Muscle layer of duodenum (tissue), 2 donors: ENCODE results near the gene THAP4.

ENCODE experiments used
- H3K27ac ChIP-seq: one replicate; pipeline ENCODE4 v1.7.0; 2013; ENCODE audit warnings: mild to moderate bottlenecking, low read length
- H3K27me3 ChIP-seq: one replicate; pipeline ENCODE4 v1.7.0; 2013; ENCODE audit warnings: low read depth, mild to moderate bottlenecking, control low read depth, low read length
- H3K36me3 ChIP-seq, 2 donors: one replicate each; pipeline ENCODE4 v1.7.0; 2013; ENCODE audit warnings: low read length in 2 of 2, control low read depth in 1 of 2, mild to moderate bottlenecking in 1 of 2; ENCODE audit not compliant: insufficient read depth in 2 of 2, control insufficient read depth in 1 of 2
- H3K4me1 ChIP-seq, 2 donors: one replicate each; pipeline ENCODE4 v1.7.0; 2013; ENCODE audit warnings: low read length in 2 of 2, mild to moderate bottlenecking in 2 of 2, control low read depth in 1 of 2, moderate library complexity in 1 of 2; ENCODE audit not compliant: insufficient read depth in 2 of 2, control insufficient read depth in 1 of 2
- H3K4me3 ChIP-seq, 2 donors: one replicate each; pipeline ENCODE4 v1.7.0; 2013; ENCODE audit warnings: low read length in 2 of 2, low read depth in 1 of 2, mild to moderate bottlenecking in 1 of 2
- H3K9me3 ChIP-seq, 2 donors: one replicate each; pipeline ENCODE4 v1.7.0; 2013; ENCODE audit warnings: low read length in 2 of 2, control low read depth in 1 of 2, mild to moderate bottlenecking in 1 of 2; ENCODE audit not compliant: control insufficient read depth in 1 of 2
- donor health status: healthy.

THAP4 gene

DNA sequence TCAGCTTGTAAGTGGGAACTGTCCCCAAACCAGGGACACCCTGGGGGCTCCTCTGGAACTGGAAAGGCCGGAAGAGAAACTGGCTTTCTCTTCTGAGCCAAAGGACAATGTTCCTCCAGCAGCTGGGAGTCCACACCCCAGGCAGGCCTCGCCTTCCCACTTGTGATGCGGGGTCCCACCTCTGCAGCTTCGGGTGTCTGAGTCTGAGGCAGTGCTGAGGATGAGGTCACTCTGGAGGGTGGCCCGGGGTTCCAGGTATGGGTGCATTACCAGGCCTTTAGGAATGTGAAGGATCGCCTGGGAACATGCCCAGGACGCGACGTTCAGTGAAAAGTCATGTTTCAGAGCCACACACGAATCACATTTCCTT lies 96.6 kb downstream of the THAP4 start:
- Histone ChIP-seq H3K36me3 (no peaks in the 10 kb centered on the region), H3K9me3 (no peaks in the 10 kb centered on the region), H3K27ac (no peak overlapping the region), H3K27me3 (peaks cover 12% of the 10 kb centered on the region), H3K4me1 (peaks cover 0 to 15% of the 10 kb centered on the region in 2 donors), H3K4me3 (peak overlapping the region in 1 of 2 donors; percentile 58)

DNA sequence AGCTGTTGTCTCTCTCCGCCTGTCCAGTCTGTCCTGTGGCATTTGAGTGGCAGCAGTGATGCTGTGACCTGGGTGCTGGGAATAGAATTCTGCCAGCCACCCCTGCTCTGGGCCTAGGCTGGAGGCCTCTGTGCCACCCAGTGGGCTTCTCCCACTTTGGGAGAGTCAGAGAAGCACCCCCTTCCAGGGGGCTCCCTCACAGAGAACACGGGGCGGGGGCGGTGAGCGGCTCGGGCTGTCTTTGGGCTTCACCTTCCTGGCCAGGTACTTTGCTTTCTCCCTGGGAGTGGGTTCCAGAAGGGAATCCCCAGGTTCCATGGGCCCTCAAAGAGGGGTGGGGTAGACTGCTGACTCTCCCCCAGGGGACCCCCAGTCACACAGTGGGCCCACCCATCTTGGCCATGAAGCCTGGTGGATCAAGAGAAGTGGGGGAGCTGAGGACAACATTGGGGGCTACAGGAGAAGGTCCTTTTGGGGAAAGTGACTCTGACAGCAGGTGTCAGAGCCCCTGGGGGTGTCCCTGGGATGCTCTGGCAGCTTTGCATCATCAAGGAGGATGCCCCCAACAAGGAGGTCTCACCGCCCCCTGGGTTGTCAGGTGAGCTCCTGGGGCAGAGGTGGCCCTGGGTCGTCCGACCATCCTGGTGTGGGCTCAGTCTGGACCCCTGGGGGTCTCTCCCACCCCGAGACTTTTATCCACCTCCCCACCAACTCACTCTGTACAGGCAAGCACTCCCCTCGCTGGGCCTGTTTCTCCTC lies 97.2 kb downstream of the THAP4 start:
- H3K4me1 ChIP-seq = peaks cover 0 to 15% of the 10 kb centered on the region in 2 donors
- H3K27me3 ChIP-seq = peaks cover 12% of the 10 kb centered on the region
- no peak overlapping the region for H3K4me3 ChIP-seq
- H3K27ac ChIP-seq = no peak overlapping the region
- H3K9me3 ChIP-seq = no peaks in the 10 kb centered on the region
- no peaks in the 10 kb centered on the region for H3K36me3 ChIP-seq

DNA sequence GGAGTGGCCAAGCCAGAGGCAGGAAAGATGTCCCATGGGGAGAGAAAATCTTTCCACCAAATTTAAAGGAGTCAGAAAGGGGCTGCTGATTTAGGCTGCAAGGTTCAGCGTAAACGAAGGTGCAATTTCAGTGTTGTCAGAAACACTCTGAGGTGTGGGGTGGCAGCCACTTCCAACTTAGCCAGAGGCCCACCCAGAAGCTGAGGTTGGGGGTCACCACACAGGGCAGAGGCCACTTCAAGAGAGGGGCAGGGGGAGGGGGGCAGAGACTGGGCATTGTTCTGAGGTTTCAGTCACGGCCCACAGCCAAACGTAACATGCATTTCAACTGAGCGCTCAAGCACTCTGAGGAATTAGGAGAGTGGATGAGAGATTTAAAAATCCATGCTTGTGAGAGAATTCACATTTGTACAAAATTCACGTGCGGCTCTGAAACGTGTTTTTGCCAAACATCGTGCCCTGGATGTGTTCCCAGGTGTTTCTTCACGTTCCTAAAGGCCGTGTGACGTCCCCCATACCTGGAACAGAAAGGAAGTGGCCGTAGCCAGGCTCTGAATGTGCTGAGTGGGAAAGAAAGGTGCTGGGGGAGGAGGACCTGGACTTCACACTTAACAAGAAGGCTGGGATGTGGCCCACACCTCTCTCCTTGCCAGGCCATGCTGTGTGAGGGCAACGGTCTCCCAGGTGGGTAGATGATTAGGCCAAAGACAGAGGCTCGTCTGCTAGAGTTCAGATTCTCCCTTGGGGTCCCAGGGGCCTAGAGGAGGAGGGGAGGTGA lies 97.9 kb downstream of the THAP4 start:
- H3K4me3 ChIP-seq = no peak overlapping the region
- H3K9me3 ChIP-seq = no peaks in the 10 kb centered on the region
- H3K27ac ChIP-seq = no peak overlapping the region
- no peaks in the 10 kb centered on the region for H3K36me3 ChIP-seq
- peaks cover 12% of the 10 kb centered on the region for H3K27me3 ChIP-seq
- peaks cover 0 to 15% of the 10 kb centered on the region in 2 donors for H3K4me1 ChIP-seq

DNA sequence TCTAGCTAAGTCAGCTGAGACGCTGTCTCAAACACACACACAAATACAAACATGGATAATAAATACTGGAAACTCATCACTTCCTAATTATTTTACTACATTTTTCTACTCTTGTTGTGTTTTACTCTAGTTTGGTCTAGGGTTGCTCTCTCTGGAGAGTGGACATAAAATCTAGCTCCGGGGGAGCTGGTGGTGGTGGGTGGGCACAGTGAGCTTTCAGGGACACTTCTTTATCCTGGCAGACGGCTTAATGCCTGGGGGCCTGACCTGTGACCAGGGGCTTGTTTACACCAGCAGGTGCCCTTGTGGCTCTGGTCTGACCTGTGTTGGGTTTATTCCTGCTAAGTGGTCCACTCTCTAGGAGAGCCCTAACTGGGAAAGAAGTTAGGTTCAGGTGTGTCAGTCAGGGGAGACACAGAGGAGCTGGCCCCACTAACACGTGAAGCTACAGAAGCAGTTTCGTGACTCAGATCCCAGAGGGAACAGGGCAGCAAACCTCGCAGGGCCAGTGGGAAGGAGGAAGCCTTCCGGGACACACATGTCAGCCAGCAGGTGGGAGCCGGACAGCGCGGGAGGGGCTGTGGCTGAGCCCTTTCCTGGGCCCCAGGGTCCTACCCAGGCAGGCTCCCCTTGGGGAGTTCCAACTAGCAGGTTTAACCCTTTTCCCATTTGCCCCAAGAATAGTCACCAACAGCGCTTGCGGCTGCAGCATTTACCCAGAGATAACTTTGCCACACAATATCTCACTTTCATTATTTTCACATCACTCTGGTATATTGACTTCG lies 100.9 kb downstream of the THAP4 start:
- Histone ChIP-seq H3K4me3 (no peak overlapping the region), H3K9me3 (no peaks in the 10 kb centered on the region), H3K4me1 (peaks cover 0 to 8% of the 10 kb centered on the region in 2 donors), H3K27me3 (peaks cover 4% of the 10 kb centered on the region), H3K27ac (no peak overlapping the region), H3K36me3 (no peaks in the 10 kb centered on the region)

DNA sequence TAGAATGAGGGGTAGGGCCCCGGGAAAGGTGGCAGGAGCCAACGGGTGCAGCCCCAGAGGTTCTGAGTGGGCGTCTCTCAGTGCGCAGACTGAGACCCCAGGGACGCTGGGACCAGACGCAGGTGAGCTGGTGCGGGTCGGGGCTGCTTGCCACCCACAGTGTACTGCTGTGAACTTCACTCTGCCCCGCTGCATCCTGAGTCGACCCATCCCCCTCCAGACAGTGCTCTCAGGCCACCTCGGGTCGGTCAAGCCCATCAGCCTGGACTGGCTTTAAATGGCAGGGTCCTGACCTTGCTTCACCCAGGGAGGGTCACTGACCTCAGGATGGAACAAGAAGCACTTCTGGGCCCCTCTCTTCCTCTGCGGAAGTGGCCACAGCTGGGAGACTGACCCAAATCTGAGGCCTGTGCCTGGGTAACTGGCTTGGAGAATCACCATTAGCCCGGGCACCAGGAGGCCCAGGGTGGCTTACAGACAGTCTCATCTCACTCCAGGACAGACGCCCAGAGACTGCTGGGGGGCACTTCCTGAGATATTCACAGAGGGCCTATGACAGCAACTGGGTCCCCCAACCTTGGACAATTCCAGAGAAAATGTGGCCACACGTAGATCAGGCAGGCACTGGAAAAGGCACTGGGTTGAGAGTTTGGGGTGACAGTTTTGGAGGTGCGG lies 102.1 kb downstream of the THAP4 start:
- Histone ChIP-seq H3K9me3 (no peaks in the 10 kb centered on the region), H3K27me3 (peaks cover 4% of the 10 kb centered on the region), H3K27ac (no peak overlapping the region), H3K4me1 (no peaks in the 10 kb centered on the region), H3K4me3 (no peak overlapping the region), H3K36me3 (no peaks in the 10 kb centered on the region)
